CD14-positive monocyte (primary cell): ENCODE measurements around the gene CNTN4. TPM values are rescaled to one million over a fixed set of nuclear protein-coding genes. Genes with fewer than 3 reads are reported as not detected.

ENCODE experiments used
- DNase-seq, 3 donors: peaks; one replicate each; pipeline ENCODE4 v3.0.0-alpha.2; 2011 to 2022
- H2AFZ ChIP-seq: 2 replicates; pipeline ENCODE4 v1.6.0; 2012; ENCODE audit warnings: mild to moderate bottlenecking, low read depth, low read length, inconsistent platforms; ENCODE audit not compliant: insufficient read depth, poor library complexity, severe bottlenecking
- H3K27ac ChIP-seq, 2 donors: 1 replicate in 1 of 2; 2 replicates in 1 of 2; pipeline ENCODE4 v1.5.1; 2012 to 2013; ENCODE audit warnings: low read length in 2 of 2, control low read depth in 1 of 2, inconsistent platforms in 1 of 2, low read depth in 1 of 2, mild to moderate bottlenecking in 1 of 2
- H3K27me3 ChIP-seq, 2 donors: one replicate each; pipeline versions ENCODE4 v1.6.0 to v1.6.1; 2011 to 2013; ENCODE audit warnings: low read length in 2 of 2; ENCODE audit not compliant: control insufficient read depth in 2 of 2, insufficient read depth in 2 of 2
- H3K36me3 ChIP-seq, 2 donors: replicated peaks in 1 of 2; 1 replicate in 1 of 2; 2 replicates in 1 of 2; pipeline versions ENCODE4 v1.5.1 to v1.6.1; 2012 to 2013; ENCODE audit warnings: low read length in 2 of 2, control low read depth in 1 of 2, inconsistent platforms in 1 of 2, mild to moderate bottlenecking in 1 of 2; ENCODE audit not compliant: insufficient read depth in 2 of 2, control insufficient read depth in 1 of 2
- H3K4me1 ChIP-seq, 2 donors: 1 replicate in 1 of 2; 2 replicates in 1 of 2; pipeline versions ENCODE4 v1.5.1 to v1.6.1; 2012 to 2013; ENCODE audit warnings: low read length in 2 of 2, control low read depth in 1 of 2, inconsistent platforms in 1 of 2, mild to moderate bottlenecking in 1 of 2, moderate library complexity in 1 of 2; ENCODE audit not compliant: insufficient read depth in 2 of 2, control insufficient read depth in 1 of 2
- H3K4me2 ChIP-seq: replicated peaks from 2 replicates; pipeline ENCODE3; 2012; ENCODE audit warnings: low read length, moderate library complexity, mild to moderate bottlenecking; ENCODE audit not compliant: poor library complexity, severe bottlenecking; ENCODE audit errors: extremely low read depth
- H3K4me3 ChIP-seq, 3 experiments: fragments of 200-600 bp in 1 of 3; sonication (generic) in 1 of 3; replicated peaks in 1 of 3; 1 replicate in 2 of 3; 2 replicates in 1 of 3; pipeline ENCODE4 v1.5.1; 2011 to 2013; ENCODE audit warnings: low read length in 3 of 3, mild to moderate bottlenecking in 3 of 3, control low read depth in 2 of 3, low read depth in 2 of 3, inconsistent platforms in 1 of 3, moderate library complexity in 1 of 3
- H3K79me2 ChIP-seq: 2 replicates; pipeline ENCODE4 v1.6.0; 2012; ENCODE audit warnings: mild to moderate bottlenecking, control low read depth, inconsistent platforms, low read length, moderate library complexity; ENCODE audit not compliant: insufficient read depth
- H3K9ac ChIP-seq: 2 replicates; pipeline ENCODE4 v1.6.0; 2017; ENCODE audit warnings: low read length, mild to moderate bottlenecking; ENCODE audit not compliant: insufficient read depth, poor library complexity, severe bottlenecking
- H3K9me3 ChIP-seq, 2 donors: replicated peaks in 1 of 2; 1 replicate in 1 of 2; 2 replicates in 1 of 2; pipeline versions ENCODE4 v1.5.1 to v1.6.1; 2012 to 2013; ENCODE audit warnings: low read length in 2 of 2, control low read depth in 1 of 2; ENCODE audit not compliant: control insufficient read depth in 1 of 2, insufficient read depth in 1 of 2
- H4K20me1 ChIP-seq: 2 replicates; pipeline ENCODE4 v1.6.0; 2012; ENCODE audit warnings: mild to moderate bottlenecking, low read length, control low read depth, moderate library complexity; ENCODE audit not compliant: insufficient read depth
- H3K27ac Mint-ChIP-seq, 7 donors: one replicate each; pipeline ENCODE4 v1.8.0; 2020; ENCODE audit warnings: mild to moderate bottlenecking in 7 of 7, mixed read lengths in 7 of 7, moderate library complexity in 6 of 7, inconsistent platforms in 2 of 7
- H3K27me3 Mint-ChIP-seq, 3 donors: one replicate each; pipeline ENCODE4 v1.8.0; 2021 to 2022; ENCODE audit warnings: low read depth in 3 of 3, mild to moderate bottlenecking in 3 of 3, mixed read lengths in 3 of 3, moderate library complexity in 3 of 3, inconsistent platforms in 1 of 3
- H3K36me3 Mint-ChIP-seq, 2 donors: one replicate each; pipeline ENCODE4 v1.8.0; 2020; ENCODE audit warnings: mixed read lengths in 2 of 2, inconsistent platforms in 1 of 2, mild to moderate bottlenecking in 1 of 2
- H3K4me1 Mint-ChIP-seq: one replicate; pipeline ENCODE4 v1.8.0; 2020; ENCODE audit warnings: mild to moderate bottlenecking, mixed read lengths
- H3K4me3 Mint-ChIP-seq, 2 donors: one replicate each; pipeline ENCODE4 v1.8.0; 2020; ENCODE audit warnings: mild to moderate bottlenecking in 2 of 2, mixed read lengths in 2 of 2, moderate library complexity in 1 of 2
- H3K9me3 Mint-ChIP-seq, 7 donors: one replicate each; pipeline ENCODE4 v1.8.0; 2020 to 2022; ENCODE audit warnings: mixed read lengths in 7 of 7, mild to moderate bottlenecking in 6 of 7, moderate library complexity in 6 of 7, inconsistent platforms in 2 of 7
- CTCF ChIP-seq: fragments of 200-600 bp; IDR thresholded peaks from one replicate; pipeline ENCODE4 v1.8.0; 2022; ENCODE audit warnings: antibody characterized with exemption, mild to moderate bottlenecking
- WGBS: methylation state at CpG from one replicate; pipeline ENCODE4 v1.1.5; 2013; ENCODE audit warnings: missing lambda C conversion rate; ENCODE audit not compliant: insufficient coverage; 5-methylcytosine and 5-hydroxymethylcytosine counted together
- intact Hi-C, 2 donors: fragments of 100-400 bp; cut with micrococcal nuclease; formaldehyde crosslinking; loops; one replicate each; pipeline versions ENCODE4 v1.15.0 to v1.15.1; 2023
- polyA plus RNA-seq, 3 donors: library from polyadenylated mRNA; depleted of rRNA in 1 of 3; unstranded in 2 of 3; stranded (reverse) in 1 of 3; fragments of 300-500 nt in 2 of 3; fragments of >200 nt in 1 of 3; fragmentation: Illumina TruSeq in 2 of 3; gene quantifications; 1 replicate in 2 of 3; 2 replicates in 1 of 3; pipeline ENCODE4 v1.2.3, GENCODE V29; 2012 to 2021

Gene CNTN4
- polyA plus RNA-seq, 3 donors = not detected

- Histone ChIP-seq H3K4me2 (no peak overlapping the region), H3K79me2 (no peaks in the 10 kb centered on the region), H3K4me3 (no peak overlapping the region), H3K27me3 (no peaks in the 10 kb centered on the region), H4K20me1 (no peaks in the 10 kb centered on the region), H3K9me3 (no peaks in the 10 kb centered on the region), H2AFZ (no peak overlapping the region), H3K4me1 (no peaks in the 10 kb centered on the region), H3K36me3 (no peaks in the 10 kb centered on the region), H3K9ac (no peak overlapping the region), H3K27ac (no peak overlapping the region)
- no peak for TF ChIP-seq CTCF
- H3K9me3 Mint-ChIP-seq = peaks cover 0 to 3% (median 0%) of the 10 kb centered on the region in 7 donors
- DNase-seq = no peak
- no peaks in the 10 kb centered on the region for H3K36me3 Mint-ChIP-seq
- intact Hi-C loops = no loop called here
- H3K27me3 Mint-ChIP-seq = no peaks in the 10 kb centered on the region
- H3K27ac Mint-ChIP-seq = no peak overlapping the region
- H3K4me1 Mint-ChIP-seq = no peaks in the 10 kb centered on the region
- no peak overlapping the region for H3K4me3 Mint-ChIP-seq
Measured at GRCh38 chr3:2244137-2244536, 145.5 kb downstream of the CNTN4 start.

GRCh38 chr3:2246873-2247648 is 148.4 kb downstream of the CNTN4 start:
- Histone ChIP-seq H3K4me3 (no peak overlapping the region), H3K27me3 (no peaks in the 10 kb centered on the region), H2AFZ (no peak overlapping the region), H3K9ac (no peak overlapping the region), H3K36me3 (no peaks in the 10 kb centered on the region), H4K20me1 (no peaks in the 10 kb centered on the region), H3K4me1 (no peaks in the 10 kb centered on the region), H3K9me3 (no peaks in the 10 kb centered on the region), H3K27ac (no peak overlapping the region), H3K79me2 (no peaks in the 10 kb centered on the region), H3K4me2 (no peak overlapping the region)
- Mint-ChIP-seq H3K9me3 (no peaks in the 10 kb centered on the region), H3K27ac (no peak overlapping the region), H3K4me1 (no peaks in the 10 kb centered on the region), H3K27me3 (no peaks in the 10 kb centered on the region), H3K36me3 (no peaks in the 10 kb centered on the region), H3K4me3 (no peak overlapping the region)
- TF ChIP-seq CTCF = no peak
- 90% methylated on average over 2 of the region's 6 CpGs for WGBS
- no peak for DNase-seq
- intact Hi-C loops = no loop called here
